GM23248 (cell line): ENCODE data around the gene GLS. TPM values are rescaled to one million over a fixed set of nuclear protein-coding genes. Genes with fewer than 3 reads are reported as not detected.
A peak's percentile ranks its signal among the peaks of the same experiment; 100 is the strongest.

Source experiments
- DNase-seq: peaks from one replicate; pipeline ENCODE4 v3.0.0-alpha.2; 2015
- H2AFZ ChIP-seq: fragments of 200-600 bp; sonication (generic); 2 replicates; pipeline ENCODE4 v1.6.1; 2016; ENCODE audit warnings: antibody characterized with exemption
- H3F3A ChIP-seq: fragments of 200-600 bp; sonication (generic); 2 replicates; pipeline ENCODE4 v1.6.1; 2016; ENCODE audit warnings: mild to moderate bottlenecking, antibody characterized with exemption, mixed run types; ENCODE audit not compliant: insufficient read depth
- H3K27ac ChIP-seq: fragments of 200-600 bp; sonication (generic); 2 replicates; pipeline ENCODE4 v1.5.1; 2016; ENCODE audit warnings: mild to moderate bottlenecking
- H3K27me3 ChIP-seq: fragments of 200-600 bp; sonication (generic); replicated peaks from 2 replicates; pipeline ENCODE4 v1.6.1; 2016; ENCODE audit warnings: mild to moderate bottlenecking; ENCODE audit not compliant: insufficient read depth
- H3K36me3 ChIP-seq: fragments of 200-600 bp; sonication (generic); 2 replicates; pipeline ENCODE4 v1.6.1; 2016; ENCODE audit warnings: low read depth, mild to moderate bottlenecking
- H3K4me1 ChIP-seq: fragments of 200-600 bp; sonication (generic); 2 replicates; pipeline ENCODE4 v1.6.1; 2016; ENCODE audit warnings: mild to moderate bottlenecking; ENCODE audit not compliant: insufficient read depth
- H3K4me2 ChIP-seq: fragments of 200-600 bp; sonication (generic); one replicate; pipeline ENCODE4 v1.6.1; 2016; ENCODE audit warnings: mild to moderate bottlenecking; ENCODE audit not compliant: unreplicated experiment
- H3K4me3 ChIP-seq: fragments of 200-600 bp; sonication (generic); 2 replicates; pipeline ENCODE4 v1.5.1; 2016; ENCODE audit warnings: mild to moderate bottlenecking
- H3K79me2 ChIP-seq: fragments of 200-600 bp; sonication (generic); 2 replicates; pipeline ENCODE4 v1.6.1; 2016; ENCODE audit warnings: mild to moderate bottlenecking; ENCODE audit not compliant: insufficient read depth
- H3K9ac ChIP-seq: fragments of 200-600 bp; sonication (generic); 2 replicates; pipeline ENCODE4 v1.6.1; 2016; ENCODE audit warnings: mild to moderate bottlenecking
- H3K9me2 ChIP-seq: fragments of 200-600 bp; sonication (generic); 2 replicates; pipeline ENCODE4 v1.6.1; 2016; ENCODE audit warnings: mixed run types, mild to moderate bottlenecking, moderate library complexity; ENCODE audit not compliant: insufficient read depth
- H3K9me3 ChIP-seq: fragments of 200-600 bp; sonication (generic); one replicate; pipeline ENCODE4 v1.6.1; 2017; ENCODE audit warnings: low read depth
- H4K20me1 ChIP-seq: fragments of 200-600 bp; sonication (generic); 2 replicates; pipeline ENCODE4 v1.6.0; 2016; ENCODE audit not compliant: insufficient read depth
- EZH2 ChIP-seq: fragments of 200-600 bp; sonication (generic); IDR thresholded peaks from 2 replicates; pipeline ENCODE4 v1.6.1; 2018; ENCODE audit warnings: antibody characterized with exemption, mild to moderate bottlenecking; ENCODE audit not compliant: insufficient read depth, poor library complexity, severe bottlenecking
- EZH2phosphoT487 ChIP-seq: fragments of 200-600 bp; sonication (generic); IDR thresholded peaks from 2 replicates; pipeline ENCODE4 v1.6.1; 2018; ENCODE audit warnings: antibody characterized with exemption, moderate library complexity, mild to moderate bottlenecking, low read depth; ENCODE audit not compliant: insufficient read depth
- WGBS, 2 experiments: methylation state at CpG; one replicate each; pipeline ENCODE4 v1.1.6; 2015 to 2017; ENCODE audit warnings: low lambda C conversion rate in 2 of 2, low coverage in 1 of 2; ENCODE audit errors: missing lambda C conversion rate in 2 of 2; 5-methylcytosine and 5-hydroxymethylcytosine counted together
- in situ Hi-C: fragments of 300-500 bp; cut with MboI; formaldehyde crosslinking; loops from 2 replicates; pipeline ENCODE4 v1.15.0; 2020
- polyA plus RNA-seq: library from polyadenylated mRNA; unstranded; fragments of >200 nt; fragmentation: Nextera tagmentation; extraction: Ambion mirVana; gene quantifications from 2 replicates; pipeline ENCODE4 v1.2.1, GENCODE V29; 2016
- total RNA-seq: library from RNA; depleted of rRNA; stranded (reverse); fragments of >200 nt; shearing (Covaris generic); gene quantifications from 2 replicates; pipeline ENCODE4 v1.2.3, GENCODE V29; 2014

GLS gene
- total and polyA plus RNA-seq, 2 experiments from 2014 or later = 96.0 to 362 TPM

GRCh38 chr2:190893157-190893556 lies 12.5 kb downstream of the GLS start:
- no peaks in the 10 kb centered on the region for H3K9me3 ChIP-seq
- H3F3A ChIP-seq = peaks cover 90% of the 10 kb centered on the region
- no peak overlapping the region for H2AFZ ChIP-seq
- H3K4me2 ChIP-seq = peak overlapping the region; percentile 97
- H3K9ac ChIP-seq = no peak overlapping the region
- peaks cover 66% of the 10 kb centered on the region for H3K4me1 ChIP-seq
- no peak overlapping the region for H3K27ac ChIP-seq
- DNase-seq = no peak
- H3K9me2 ChIP-seq = no peaks in the 10 kb centered on the region
- in situ Hi-C loops = no loop called here
- no peaks in the 10 kb centered on the region for H3K27me3 ChIP-seq
- H3K36me3 ChIP-seq = peaks cover 58% of the 10 kb centered on the region
- peak overlapping the region; percentile 7 for H3K4me3 ChIP-seq
- no peak for TF ChIP-seq EZH2
- TF ChIP-seq EZH2phosphoT487 = no peak
- peaks cover 100% of the 10 kb centered on the region for H3K79me2 ChIP-seq
- H4K20me1 ChIP-seq = peaks cover 48% of the 10 kb centered on the region

GRCh38 chr2:190896477-190896876 lies 15.9 kb downstream of the GLS start:
- Histone ChIP-seq H3K27me3 (no peaks in the 10 kb centered on the region), H3F3A (peaks cover 83% of the 10 kb centered on the region), H3K9ac (no peak overlapping the region; the same call in 1 of the 2 replicates), H3K4me3 (no peak overlapping the region), H3K9me3 (no peaks in the 10 kb centered on the region), H3K4me1 (peaks cover 34% of the 10 kb centered on the region), H3K27ac (peak overlapping the region; percentile 10), H3K4me2 (no peak overlapping the region), H4K20me1 (peaks cover 27% of the 10 kb centered on the region), H3K9me2 (no peaks in the 10 kb centered on the region), H2AFZ (no peak overlapping the region), H3K79me2 (peaks cover 100% of the 10 kb centered on the region), H3K36me3 (peaks cover 73% of the 10 kb centered on the region)
- in situ Hi-C loops = no loop called here
- no peak for DNase-seq
- 76 to 79% methylated on average over 4 of the region's 4 CpGs for WGBS, 2 experiments
- no peak for TF ChIP-seq EZH2phosphoT487
- no peak for TF ChIP-seq EZH2

- no peaks in the 10 kb centered on the region for H3K9me3 ChIP-seq
- no peaks in the 10 kb centered on the region for H4K20me1 ChIP-seq
- peak overlapping the region; percentile 9; the same call in 1 of the 2 replicates for H3K9ac ChIP-seq
- H3F3A ChIP-seq = peaks cover 82% of the 10 kb centered on the region
- H3K4me2 ChIP-seq = peak overlapping the region; percentile 14
- peak overlapping the region; percentile 55 for H3K27ac ChIP-seq
- no peak overlapping the region for H3K4me3 ChIP-seq
- no peaks in the 10 kb centered on the region for H3K27me3 ChIP-seq
- 54 to 65% methylated on average over 1 of the region's 1 CpG for WGBS, 2 experiments
- H2AFZ ChIP-seq = no peak overlapping the region
- in situ Hi-C loops = no loop called here
- no peak for TF ChIP-seq EZH2phosphoT487
- TF ChIP-seq EZH2 = no peak
- H3K79me2 ChIP-seq = peaks cover 98% of the 10 kb centered on the region
- no peaks in the 10 kb centered on the region for H3K9me2 ChIP-seq
- H3K36me3 ChIP-seq = peaks cover 92% of the 10 kb centered on the region
- DNase-seq = no peak
- H3K4me1 ChIP-seq = peaks cover 37% of the 10 kb centered on the region
These were observed 23.3 kb downstream of the GLS start for GRCh38 chr2:190903693-190904450.

DNA sequence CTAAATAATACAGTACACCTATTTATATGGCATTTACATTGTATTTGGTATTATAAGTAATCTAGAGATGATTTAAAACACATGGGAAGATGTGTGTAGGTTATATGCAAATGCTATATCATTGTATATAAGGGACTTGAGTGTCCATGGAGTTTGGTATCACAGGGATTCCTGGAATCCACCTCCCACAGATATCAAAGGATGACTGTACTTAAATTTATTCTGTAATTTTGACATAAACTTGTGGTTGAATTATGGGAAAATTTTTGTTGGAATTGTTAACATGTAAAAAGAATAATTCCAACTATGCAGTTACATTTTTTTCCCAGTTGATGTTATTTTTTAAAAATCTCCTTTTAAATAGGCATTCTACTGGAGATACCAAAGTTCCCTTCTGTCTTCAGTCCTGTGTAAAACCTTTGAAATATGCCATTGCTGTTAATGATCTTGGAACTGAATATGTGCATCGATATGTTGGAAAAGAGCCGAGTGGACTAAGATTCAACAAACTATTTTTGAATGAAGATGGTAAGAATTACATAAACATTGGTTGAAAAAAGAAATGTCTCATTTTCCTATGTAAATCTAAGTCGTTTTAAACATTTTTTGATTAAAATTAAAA lies 24.1 kb downstream of the GLS start:
- 0 out of 2 replicates have a peak overlapping the region, but pooled peaks have one; percentile 9 for H3K9ac ChIP-seq
- WGBS, 2 experiments = 94 to 96% methylated on average over 3 of the region's 3 CpGs
- peak overlapping the region; percentile 14 for H3K4me2 ChIP-seq
- no peaks in the 10 kb centered on the region for H3K27me3 ChIP-seq
- H3K27ac ChIP-seq = peak overlapping the region; percentile 55
- H2AFZ ChIP-seq = no peak overlapping the region
- in situ Hi-C loops = no loop called here
- DNase-seq = no peak
- H4K20me1 ChIP-seq = no peaks in the 10 kb centered on the region
- H3K79me2 ChIP-seq = peaks cover 98% of the 10 kb centered on the region
- H3F3A ChIP-seq = peaks cover 86% of the 10 kb centered on the region
- no peak for TF ChIP-seq EZH2
- TF ChIP-seq EZH2phosphoT487 = no peak
- H3K4me3 ChIP-seq = no peak overlapping the region
- H3K9me2 ChIP-seq = no peaks in the 10 kb centered on the region
- peaks cover 43% of the 10 kb centered on the region for H3K4me1 ChIP-seq
- no peaks in the 10 kb centered on the region for H3K9me3 ChIP-seq
- peaks cover 91% of the 10 kb centered on the region for H3K36me3 ChIP-seq
